SIG-M5 treated with dmso at 0.1 percent for 504 hours (cell line): ENCODE data around the gene FAM111B.
A peak's percentile ranks its signal among the peaks of the same experiment; 100 is the strongest.
"Not testable (repeated sequence)": the region's sequence is repeated elsewhere in the genome, so short reads cannot be mapped to it uniquely, and the experiment has no call there.

Source experiments
- DNase-seq: peaks from one replicate; lab custom pipeline; 2025; ENCODE audit not compliant: unreplicated experiment; lab: John Stamatoyannopoulos, UW

FAM111B gene

GRCh38 chr11:59097113-59097708 lies 9.8 kb upstream of the FAM111B start:
- DNase-seq, result peak; percentile 18

GRCh38 chr11:59097938-59098337 lies 9.1 kb upstream of the FAM111B start:
- DNase-seq, result not testable (repeated sequence)

DNA sequence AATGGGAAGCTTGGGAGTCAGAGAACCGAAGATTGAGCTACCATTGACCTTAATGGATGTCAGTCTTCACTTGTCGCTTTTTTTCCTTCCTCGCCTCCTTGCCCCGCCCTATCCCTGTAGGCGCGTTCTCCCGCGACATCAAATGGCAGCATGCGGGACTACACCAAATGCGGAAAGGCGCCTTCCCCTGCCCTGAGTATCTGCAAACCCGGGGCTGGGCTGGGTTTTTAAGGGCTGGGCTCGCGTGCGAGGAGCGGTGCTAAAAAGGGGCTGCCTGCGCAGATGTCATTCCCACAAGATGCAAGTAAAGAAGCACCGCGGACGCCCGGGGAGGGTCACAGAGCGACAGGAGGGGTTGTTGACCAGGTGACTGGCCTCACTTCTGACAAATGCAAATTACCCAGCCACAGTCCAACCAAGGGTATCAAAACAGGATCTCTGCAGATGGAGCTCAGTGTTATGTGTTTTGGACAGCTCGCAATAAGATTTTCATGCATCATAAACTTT lies 4.7 kb upstream of the FAM111B start:
- DNase-seq, result peak; percentile 30

- DNase-seq, result not testable (repeated sequence)
These were observed 684 bp downstream of the FAM111B start for GRCh38 chr11:59107721-59108120.

DNA sequence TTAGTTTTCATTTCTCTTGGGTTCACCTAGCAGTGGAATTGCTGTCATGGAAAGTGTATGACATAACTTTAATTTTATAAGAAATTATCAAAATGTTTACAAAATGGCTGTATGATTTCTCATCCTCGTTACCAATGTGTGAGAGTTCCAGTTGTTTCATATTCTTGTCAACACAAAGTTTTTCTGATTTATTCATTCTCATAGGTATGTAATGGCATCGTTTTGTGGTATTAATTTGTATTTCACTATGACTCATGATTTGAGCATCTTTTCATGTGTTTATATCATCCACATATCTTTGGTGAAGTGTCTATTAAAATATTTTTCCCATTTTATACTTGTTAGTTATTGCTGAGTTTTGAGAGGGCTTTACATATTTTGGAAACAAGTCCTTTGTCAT lies 5.5 kb downstream of the FAM111B start:
- DNase-seq, result no peak

- no peak for DNase-seq
These were observed 7.3 kb downstream of the FAM111B start for GRCh38 chr11:59114344-59114743.

DNA sequence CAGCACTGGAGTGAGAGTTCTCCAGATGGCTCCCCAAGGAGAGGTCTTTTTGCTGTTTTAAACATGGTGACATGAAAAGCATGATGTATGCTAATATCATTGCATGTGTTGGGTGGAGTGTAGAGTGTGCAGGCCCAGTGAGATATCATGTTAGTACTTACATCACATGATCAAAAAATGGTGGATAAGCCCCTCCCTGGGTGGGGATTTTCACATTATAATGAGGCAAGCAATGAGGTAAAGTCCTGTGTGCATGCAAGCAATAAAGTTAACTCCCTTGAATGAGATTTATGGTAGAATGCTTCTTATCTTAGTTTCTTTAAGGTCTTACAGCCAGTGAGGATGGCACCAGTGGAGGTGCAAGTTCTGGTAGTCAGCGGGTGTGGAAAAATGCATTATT lies 8.5 kb downstream of the FAM111B start:
- no peak for DNase-seq

DNA sequence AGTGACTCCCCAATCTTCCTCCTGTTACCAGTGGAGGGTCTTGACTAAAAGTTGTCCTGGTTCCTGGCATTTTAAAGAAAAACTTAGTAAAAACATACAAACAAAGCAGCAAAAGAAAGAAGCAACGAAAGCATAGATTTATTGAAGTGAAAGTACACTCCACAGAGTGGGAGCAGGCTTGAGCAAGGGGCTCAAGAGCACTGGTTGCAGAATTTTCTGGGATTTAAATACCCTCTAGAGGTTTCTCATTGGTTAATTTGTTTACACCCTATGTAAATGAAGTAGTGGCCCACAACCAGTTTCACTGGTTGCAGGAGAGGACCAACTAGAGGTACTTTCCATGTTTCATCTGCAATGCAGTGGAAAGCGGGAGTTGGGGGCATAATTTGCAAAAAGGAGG lies 10.7 kb downstream of the FAM111B start:
- no peak for DNase-seq

DNA sequence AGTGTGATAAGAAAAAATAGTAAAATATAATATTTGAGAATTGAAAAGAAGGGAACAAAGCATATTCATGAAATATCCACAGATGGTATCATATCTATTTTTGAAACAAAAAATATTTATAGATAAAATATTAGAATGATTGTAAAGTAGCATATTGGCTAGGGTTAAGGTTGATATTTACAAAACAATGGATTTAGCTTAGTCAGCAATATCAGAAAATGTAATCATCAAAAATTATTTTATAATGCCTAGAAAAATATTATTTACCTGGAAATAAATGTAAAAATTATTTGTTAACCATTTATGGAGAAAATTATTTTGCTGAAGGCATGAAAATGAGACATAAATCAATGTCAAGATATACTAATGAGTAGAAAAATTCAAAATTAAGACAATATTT lies 12.8 kb downstream of the FAM111B start:
- no peak for DNase-seq

DNA sequence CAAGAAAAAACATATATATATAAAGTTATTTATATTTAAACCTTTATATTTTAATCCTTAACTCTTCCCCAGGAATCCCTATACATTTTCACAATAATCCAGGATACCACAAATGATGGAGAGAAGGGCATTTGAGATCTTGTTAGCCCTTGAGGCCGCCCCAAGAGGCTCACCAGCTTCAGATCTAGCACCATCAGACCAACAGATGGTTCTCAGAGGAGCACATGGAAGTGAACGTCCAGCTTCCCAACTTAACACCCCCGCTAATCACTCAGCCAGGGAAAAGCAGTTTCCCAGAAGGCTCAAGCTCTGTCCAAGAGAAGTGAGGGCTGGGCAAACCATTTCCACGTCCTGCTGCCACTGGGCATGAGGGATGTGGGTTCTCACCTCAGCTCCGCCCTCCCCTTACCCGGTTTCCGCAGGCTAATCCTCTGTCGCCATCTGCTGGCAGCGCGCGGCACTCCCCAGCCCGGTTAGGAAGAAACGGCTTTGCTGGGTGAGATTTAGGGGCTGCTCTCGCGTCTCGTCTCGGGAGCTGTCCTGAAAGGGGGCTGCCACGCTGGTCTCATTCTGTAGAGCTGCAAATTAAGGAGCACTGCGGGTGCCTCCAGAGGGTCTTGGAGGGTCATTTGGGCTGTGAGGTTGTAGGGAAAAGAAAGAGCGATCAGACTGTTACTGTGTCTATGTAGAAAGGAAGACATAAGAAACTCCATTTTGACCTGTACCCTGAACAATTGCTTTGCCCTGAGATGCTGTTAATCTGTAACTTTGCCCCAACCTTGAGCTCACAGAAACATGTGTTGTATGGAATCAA lies 28.8 kb downstream of the FAM111B start:
- DNase-seq, result peak; percentile 50

GRCh38 chr11:59136551-59136950 lies 29.5 kb downstream of the FAM111B start:
- not testable (repeated sequence) for DNase-seq

DNA sequence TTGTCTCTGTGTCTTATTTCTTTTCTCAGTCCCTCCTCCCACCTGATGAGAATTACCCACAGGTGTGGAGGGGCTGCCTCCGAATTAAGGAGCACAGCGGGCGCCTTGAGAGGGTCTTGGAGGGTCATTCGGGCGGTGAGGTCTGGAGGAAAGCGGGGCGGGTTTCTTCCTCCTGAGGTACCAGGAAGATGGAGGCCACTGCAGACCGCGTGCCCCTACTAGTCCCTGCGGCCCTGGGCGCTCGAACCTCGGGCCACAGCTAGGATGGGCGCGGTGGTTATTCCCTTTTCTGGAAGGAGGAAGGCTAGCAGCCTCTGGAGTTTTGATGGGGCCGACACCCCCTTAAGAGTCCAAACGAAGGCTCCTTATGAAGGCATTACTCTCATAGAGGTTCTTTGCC lies 30.2 kb downstream of the FAM111B start:
- no peak for DNase-seq

DNA sequence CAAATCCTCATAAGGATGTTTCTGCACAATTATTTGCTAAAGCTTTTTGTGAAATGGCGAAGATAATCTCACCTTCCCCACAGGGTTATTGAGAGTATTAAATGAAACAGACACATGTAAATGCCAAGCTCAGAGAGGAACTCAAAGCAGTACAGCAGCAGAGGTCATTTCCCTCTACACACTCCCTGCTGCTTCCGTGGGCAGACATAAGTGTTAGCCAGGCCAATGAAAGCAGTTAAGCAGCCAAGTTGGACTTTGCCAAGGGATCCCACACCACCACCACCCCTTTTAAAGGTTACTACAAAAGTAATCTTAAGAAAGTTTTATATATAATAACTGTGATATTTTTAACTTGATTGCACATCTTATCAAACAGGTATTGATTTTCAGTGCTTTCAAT lies 31.6 kb downstream of the FAM111B start:
- DNase-seq, result no peak

- no peak for DNase-seq
These were observed 34.2 kb downstream of the FAM111B start for GRCh38 chr11:59141191-59141590.

- no peak for DNase-seq
These were observed 34.8 kb downstream of the FAM111B start for GRCh38 chr11:59141673-59142460.

- peak; percentile 78 for DNase-seq
These were observed 35.8 kb downstream of the FAM111B start, which contains the start of gene FAM111A for GRCh38 chr11:59142530-59143507. FAM111A (plus strand) TSS chr11:59142856; CDS start chr11:59148873, 6,017 bp downstream.

DNA sequence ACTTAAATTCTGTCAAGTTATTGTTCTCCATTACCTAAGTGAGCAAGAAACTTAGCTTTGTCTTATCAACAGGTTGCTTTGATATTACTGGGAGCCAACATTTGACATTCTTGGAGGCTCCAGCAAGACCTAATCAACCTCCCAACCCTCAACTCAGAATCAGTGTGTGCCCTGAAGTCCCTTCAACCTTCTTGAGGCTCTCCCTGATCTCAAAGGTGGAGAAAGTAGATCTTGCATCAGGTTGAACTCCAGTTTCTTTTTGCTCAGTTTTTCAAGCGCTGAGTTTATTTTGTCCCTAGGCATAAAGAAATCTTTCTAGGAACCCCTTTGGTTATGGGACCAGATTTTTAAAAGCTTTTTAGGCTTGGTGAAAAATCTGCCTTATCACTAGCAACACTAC lies 37.1 kb downstream of the FAM111B start:
- DNase-seq, result no peak

- peak; percentile 89 for DNase-seq
These were observed 37.7 kb downstream of the FAM111B start for GRCh38 chr11:59144579-59145345.

- DNase-seq, result peak; percentile 87
These were observed 38.5 kb downstream of the FAM111B start for GRCh38 chr11:59145534-59145933.

- DNase-seq, result no peak
These were observed 44.7 kb downstream of the FAM111B start for GRCh38 chr11:59151761-59152160.
